Retina (tissue), 1 donor: Measurements from ENCODE around the gene NSG2.
"Not testable (repeated sequence)": the region's sequence is repeated elsewhere in the genome, so short reads cannot be mapped to it uniquely, and the experiment has no call there.

ENCODE experiments used
- DNase-seq: peaks from one replicate; pipeline ENCODE4 v3.0.0-alpha.2; 2016

The NSG2 gene

GRCh38 chr5:174106997-174107655 lies 61.6 kb downstream of the NSG2 start:
- no peak for DNase-seq

DNA sequence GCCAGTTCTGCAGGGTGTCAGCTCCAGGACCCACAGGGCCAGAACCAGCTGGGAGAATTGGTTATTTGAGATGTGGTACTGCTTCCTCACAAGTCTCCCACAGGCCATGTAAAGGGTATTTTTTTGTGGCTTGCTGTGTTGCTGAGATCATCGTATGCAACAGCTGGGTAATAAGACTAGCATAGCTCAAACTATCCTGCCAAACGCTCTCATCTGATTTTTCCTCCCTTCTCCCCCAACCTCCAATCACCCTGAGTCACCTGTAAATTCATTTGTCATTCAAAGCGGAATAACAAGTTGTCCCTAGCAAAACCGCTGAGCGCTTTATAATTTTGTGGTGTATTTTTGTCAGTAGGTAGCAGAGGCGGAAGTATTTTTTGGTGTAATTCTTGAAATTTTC lies 63.2 kb downstream of the NSG2 start:
- DNase-seq = no peak

DNA sequence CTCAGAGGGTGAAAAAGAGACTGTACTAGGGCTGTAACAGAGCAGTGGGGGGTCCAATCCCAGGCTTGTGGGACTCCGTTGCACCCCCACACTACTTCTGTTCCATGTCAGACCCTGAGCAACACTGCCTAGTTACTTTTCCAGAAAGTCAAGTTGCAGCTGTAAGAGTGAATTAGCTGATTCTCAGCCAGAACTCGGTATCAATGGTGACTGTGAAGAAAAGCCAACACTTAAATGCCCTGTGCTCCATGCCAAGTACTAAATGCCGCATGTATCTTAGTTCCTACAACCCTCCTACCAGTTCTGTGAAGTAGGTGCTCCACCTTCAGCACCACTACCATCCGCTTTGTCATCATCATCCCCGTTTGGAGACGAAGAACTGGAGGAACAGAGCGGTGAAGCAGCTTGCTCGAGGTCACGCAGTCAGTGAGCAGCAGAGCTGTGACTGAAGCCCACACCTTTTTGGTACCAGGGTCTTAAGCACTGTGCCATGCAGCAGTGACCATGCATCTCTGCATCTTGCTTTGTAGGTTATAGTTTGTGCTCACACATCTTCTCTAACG lies 64.3 kb downstream of the NSG2 start:
- no peak for DNase-seq

- no peak for DNase-seq
Measured at GRCh38 chr5:174110310-174110709, 64.8 kb downstream of the NSG2 start.

- peak; percentile 13 for DNase-seq
Measured at GRCh38 chr5:174111287-174111973, 65.9 kb downstream of the NSG2 start.

- no peak for DNase-seq
Measured at GRCh38 chr5:174115226-174115625, 69.7 kb downstream of the NSG2 start.

- peak; percentile 57 for DNase-seq
Measured at GRCh38 chr5:174118823-174119467, 73.4 kb downstream of the NSG2 start.

GRCh38 chr5:174119468-174119881 lies 74.0 kb downstream of the NSG2 start:
- DNase-seq = peak; percentile 55

- peak; percentile 34 for DNase-seq
Measured at GRCh38 chr5:174120401-174121005, 75.0 kb downstream of the NSG2 start.

GRCh38 chr5:174134545-174134944 lies 89.0 kb downstream of the NSG2 start:
- DNase-seq = no peak

GRCh38 chr5:174139623-174140022 lies 94.1 kb downstream of the NSG2 start:
- DNase-seq = no peak

- DNase-seq = no peak
Measured at GRCh38 chr5:174140452-174141020, 95.0 kb downstream of the NSG2 start.

GRCh38 chr5:174141398-174141797 lies 95.9 kb downstream of the NSG2 start:
- no peak for DNase-seq

DNA sequence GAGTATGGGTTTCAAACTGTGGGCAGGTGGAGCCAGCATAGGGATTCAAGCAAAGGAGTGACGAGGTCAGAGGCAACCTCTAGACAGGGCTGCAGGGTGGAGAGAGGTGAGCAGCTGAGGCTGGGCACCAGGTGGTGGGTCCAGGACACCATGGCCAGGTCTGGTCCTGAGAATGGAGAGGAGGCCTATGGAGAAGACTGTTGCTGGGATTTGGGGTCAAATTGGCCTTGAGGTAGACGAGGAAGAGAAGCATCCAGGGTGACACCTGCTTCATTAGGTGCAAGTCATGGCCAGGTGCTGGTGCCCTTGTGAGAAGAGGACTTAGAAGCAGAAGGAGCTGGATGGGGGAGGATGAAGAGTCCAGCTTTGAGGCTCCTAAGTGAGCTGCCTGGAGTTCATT lies 99.6 kb downstream of the NSG2 start:
- DNase-seq = no peak

- peak; percentile 86 for DNase-seq
Measured at GRCh38 chr5:174145821-174146220, 100.3 kb downstream of the NSG2 start.

- no peak for DNase-seq
Measured at GRCh38 chr5:174146556-174146955, 101.0 kb downstream of the NSG2 start.

- not testable (repeated sequence) for DNase-seq
Measured at GRCh38 chr5:174147012-174147411, 101.5 kb downstream of the NSG2 start.

DNA sequence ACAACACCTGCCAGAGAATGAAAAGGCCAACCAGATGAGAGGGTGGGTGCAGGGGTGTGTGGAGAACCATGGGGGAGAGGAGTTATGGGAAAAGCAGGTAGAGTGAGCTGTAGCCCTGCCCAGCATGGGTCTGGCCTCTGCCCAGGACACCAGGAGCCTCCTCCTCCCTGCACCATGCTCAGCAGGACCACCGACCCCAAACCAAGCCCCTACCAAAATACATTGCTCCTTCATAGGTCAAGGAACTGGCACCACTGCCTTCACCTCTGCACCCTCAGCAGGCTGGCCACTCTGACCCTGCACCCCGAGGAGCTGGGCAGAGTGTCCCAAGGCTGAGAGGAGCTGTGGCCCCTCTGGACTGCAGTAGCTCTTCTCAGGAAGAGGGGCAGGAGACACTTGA lies 102.0 kb downstream of the NSG2 start:
- no peak for DNase-seq

- DNase-seq = no peak
Measured at GRCh38 chr5:174148721-174149120, 103.2 kb downstream of the NSG2 start.

DNA sequence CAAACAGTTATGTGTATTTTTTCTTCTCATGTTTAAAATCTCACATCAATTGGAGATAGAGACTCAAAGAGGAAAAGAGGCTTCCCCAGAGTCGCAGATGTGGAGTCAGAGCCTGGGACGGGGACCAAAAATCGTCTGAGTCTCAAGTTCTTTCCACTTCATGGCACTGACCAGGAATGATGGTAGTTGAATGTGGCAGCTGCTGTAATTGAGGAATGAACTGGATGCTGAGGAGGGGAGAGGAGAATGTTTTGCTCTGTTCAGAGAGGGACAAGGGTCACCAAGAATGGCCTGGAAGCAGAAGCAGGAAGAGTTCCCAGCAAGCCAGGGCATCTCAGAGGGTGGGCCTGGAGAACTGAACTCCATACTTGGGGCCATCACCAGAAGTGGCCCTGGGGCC lies 103.9 kb downstream of the NSG2 start:
- DNase-seq = peak; percentile 66

DNA sequence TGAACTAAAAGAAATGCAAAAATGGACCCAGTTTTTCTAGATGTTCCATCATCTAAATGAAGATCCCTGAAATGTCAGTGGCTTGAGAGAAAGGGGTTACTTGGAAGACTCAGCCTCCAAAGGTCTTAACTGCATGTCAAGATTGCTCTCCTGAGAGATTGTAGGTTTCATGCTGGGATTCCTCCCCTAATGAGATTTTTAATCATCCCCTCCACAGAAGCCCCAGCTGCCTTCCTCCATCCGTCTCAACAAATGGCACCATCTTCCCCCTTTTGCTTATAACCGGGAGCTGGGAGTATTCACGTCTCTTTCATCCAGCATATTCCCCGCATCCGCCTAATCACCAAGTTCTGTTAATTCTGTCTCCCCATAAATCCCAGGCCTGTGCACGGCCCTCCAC lies 104.5 kb downstream of the NSG2 start:
- peak; percentile 38 for DNase-seq

DNA sequence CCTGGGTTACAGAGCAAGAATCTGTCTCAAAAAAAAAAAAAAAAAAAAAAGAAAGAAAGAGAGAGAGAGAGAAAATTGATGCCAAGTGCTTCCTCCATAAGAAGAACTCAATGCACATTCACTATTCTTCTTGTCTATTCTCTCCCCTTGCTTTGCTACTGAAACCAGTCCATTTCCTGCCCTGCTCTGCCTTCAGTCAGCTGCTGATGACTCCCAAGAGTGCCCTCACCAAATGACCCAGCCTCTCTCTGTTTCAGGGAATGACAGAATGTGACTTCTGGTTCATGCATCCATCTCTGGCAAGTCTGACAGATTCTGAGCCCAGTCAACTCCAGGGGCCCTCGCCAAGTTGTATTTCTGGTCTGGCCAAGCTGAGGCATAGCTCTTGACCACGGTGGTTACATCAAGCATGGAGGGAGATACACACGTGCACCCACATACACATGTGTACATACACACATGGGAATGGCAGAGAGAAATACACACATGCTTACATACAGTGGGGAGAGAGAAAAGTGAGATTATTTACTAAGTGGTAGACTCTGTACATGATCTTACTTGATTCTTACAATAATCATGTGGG lies 106.2 kb downstream of the NSG2 start:
- no peak for DNase-seq

DNA sequence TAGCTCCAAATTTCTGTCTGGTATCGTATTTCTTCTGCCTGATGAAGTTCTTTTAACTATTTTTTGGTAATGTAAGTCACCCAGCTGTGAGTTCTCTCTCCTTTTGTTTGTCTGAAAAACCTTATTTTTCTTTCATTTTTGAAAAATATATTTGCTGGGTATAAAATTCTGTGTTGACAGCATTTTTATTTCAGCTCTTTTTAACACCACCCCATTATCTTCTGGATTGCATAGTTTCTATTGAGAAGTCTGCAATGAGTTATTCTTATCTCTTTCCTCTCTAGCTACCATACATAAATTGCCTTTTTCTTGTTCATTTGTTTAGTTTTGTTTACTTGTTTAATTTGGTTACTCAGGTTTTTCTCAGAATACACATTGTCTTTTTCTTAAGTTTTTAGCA lies 109.1 kb downstream of the NSG2 start:
- no peak for DNase-seq
